ENCODE results near the gene C1R.

Gene C1R

DNA sequence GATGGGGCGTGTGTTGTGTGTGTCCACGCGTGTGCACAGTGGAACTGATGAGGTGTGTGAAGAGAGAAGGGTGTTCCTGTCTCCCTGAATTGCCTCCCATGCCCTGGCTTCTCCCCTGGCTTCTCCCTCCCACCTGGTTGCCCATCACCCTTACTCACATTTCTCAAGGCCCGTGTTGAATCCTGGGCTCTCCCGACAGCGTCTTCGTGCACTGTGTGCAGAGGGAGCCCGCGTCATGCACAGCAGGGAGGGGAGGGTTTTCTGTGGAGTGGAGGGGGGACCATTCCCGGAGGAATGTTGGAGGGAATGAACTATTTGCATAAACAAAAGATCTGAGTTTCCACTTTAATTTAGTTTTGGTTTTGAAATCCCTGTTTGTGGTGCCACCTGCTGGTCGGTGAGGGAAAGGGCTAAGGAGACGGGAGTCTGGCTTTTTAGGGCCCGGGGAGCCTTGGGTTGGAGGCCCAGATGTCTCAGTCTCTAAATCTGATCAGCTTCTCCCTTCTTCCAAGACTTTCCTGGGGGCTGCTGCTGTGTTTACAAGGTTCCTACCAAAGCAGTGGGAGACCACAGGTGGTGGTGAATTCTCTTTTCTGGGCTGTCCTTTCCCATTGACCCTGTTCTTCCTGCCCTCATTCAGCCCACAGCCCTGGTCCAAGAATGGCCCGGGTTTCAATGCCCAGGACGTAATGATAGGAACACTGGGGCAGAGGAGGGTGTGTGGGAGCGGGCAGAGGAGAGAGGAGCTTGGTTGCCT lies at the start of gene C1R:
TSS of gene C1R (minus strand) at position 217 of the 757 bp plus-strand sequence. CDS start at position 160, 57 bp downstream.
- peak; percentile 28 for DNase-seq

DNA sequence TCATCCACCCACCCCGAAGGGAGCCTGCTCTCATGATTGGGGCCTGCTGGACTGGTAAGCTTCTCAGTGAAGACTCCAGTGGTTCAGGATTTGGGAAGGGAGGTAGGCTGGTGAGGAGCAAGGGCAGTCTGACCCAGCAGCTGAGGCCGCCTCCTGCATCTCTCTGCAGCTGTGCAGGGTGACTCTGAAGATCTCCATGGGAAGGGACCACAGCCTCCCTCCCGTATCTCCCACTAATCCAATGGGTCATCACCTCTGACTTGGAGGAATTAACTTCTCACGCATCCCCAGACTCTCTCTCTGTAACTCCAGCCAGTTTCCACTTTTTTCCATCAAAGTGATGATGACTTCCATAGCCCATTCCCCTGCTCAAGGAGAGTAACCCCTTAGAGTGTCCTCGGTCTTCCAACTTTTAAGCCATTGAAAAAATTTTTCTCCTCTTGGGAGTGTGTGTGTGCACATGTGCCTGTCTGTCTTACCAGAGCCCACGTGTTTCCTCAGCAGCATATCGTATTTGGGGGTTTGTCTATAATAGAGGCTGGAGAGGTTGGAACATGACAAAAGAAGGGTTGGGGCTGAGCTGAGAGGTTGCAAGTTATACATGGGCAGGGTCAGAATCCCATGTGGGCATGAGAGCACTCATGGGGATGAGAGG lies 49.2 kb upstream of the C1R start:
- DNase-seq = no peak

DNA sequence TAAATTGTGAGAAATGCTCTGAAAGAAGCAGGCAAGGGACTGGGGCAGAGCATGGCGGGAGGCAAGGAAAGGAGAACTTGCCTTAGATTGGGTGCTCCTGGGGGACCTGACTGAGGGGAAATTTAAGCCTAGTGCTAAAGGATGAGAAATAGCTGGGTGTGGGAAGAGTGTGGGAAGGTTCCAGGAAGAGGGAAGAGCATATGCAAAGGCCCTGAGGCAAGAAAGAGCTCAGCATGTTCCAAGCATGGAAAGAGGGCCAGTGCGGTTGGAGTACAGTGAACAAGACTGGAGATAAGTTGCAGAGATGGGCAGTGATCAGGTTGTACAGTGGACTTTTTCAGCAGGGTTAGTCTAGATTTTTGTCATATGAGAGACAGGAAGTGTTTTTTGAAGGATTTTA lies 47.0 kb upstream of the C1R start:
- DNase-seq = no peak

DNA sequence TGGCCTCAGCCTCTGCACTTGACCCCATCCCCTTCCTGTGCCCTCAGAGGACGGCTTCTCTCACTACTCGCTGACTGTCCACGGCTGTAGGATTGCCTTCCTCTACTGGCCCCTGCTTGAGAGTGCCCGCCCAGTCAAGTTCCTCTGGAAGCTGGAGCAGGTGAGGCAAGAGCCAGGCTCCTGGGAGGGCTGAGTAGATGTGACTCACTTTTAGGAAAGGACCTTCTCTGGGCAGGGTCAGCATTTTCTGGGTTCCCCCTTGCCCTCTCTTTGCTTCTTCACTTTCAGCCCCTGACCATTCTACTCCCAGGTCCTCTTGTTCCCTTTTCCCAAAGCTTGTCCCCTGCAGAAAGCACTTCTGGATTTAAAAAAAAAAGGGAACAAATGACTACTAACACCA lies 45.7 kb upstream of the C1R start:
- DNase-seq = no peak

- DNase-seq = no peak
These were observed 44.4 kb upstream of the C1R start for GRCh38 chr12:7136676-7137075.

DNA sequence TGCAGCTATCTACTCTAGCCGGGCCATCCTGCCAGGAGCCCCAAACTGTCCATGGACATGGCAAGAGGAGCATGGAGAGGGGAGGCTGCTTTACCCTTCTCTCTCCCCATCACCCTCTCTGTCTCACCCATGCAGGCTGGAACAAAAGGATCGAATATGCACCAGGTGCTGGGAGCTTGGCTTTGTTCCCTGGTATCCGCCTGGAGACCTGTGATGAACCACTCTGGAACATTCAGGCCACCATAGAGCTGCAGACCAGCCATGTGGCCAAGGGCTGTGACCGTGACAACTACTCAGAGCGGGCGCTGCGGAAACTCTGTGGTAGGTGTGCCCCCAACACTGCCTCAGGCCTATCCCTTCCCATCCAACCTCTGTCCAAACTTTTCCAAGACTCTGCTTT lies 43.8 kb upstream of the C1R start:
- DNase-seq = no peak

DNA sequence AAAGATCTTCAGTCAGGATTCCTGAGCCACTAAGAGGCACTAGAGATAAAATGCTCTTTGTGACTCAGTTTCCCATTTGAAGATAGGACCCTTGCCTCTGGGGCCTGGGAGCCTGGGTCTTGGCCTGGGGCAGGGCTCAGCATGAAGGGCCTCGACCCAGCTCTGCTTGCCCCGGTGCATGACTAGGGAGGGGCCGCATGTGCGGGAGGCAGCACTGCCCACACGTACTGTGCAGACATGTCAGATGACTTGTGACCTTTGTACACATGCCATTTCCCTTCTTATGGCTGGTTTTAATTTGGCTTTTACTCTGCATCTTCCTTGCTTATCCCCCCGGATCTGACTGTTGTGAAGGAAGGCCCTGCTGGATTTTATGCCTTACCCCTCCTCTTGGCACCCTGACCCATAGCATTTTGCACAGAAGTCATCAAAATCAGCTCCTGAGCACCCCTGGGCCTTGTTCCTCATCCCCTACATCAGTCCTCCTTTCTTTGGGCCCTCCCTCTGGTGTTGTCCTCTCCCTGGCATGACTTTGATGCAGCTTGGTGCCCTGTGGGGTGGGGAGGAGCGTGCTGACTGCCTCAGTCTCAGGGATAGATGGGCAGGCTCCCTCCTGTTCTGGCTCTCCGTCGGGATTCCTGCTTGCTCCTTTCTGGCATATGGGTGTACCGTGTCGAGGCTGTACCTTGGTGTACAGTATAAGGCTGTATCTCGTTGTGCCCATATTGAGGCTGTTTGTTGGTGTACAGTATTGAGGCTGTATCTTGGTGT lies 42.3 kb upstream of the C1R start:
- no peak for DNase-seq

- DNase-seq = no peak
These were observed 39.2 kb upstream of the C1R start for GRCh38 chr12:7131502-7131866.

GRCh38 chr12:7130701-7131501 lies 38.7 kb upstream of the C1R start:
- peak; percentile 25 for DNase-seq

- peak; percentile 90 for DNase-seq
These were observed 37.8 kb upstream of the C1R start, which contains the start of gene CLSTN3 for GRCh38 chr12:7129872-7130691. Gene CLSTN3, plus strand, starts transcription at chr12:7130371. Its CDS starts 278 bp downstream, at chr12:7130649.

DNA sequence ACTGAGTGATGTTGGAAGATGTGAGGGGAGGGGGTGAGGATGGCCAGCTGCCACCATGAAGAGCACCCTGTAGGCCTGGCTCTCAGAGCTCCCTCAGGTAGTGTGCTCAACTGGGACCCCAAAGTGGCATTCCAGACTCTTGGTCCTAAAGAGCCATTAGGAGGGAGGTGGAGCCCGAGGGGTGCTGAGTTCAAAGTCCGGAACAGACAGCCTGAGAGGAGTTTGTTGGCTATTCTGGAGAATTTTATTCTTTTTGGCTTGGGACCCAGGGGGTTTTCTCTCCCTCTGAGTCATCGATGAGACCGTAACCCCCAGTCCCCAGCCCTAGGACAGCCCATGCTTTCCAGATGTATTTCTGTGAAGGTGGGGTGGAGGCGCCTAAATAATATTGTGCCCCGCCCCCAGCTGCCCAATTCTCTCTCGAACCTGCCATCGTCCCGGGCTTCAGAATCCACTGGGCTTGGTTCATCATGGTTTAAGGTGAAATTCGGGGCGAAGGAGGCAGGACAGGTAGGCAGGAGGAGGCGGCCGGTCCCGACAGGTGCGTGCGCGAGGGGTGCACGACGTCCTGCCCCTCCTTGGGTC lies 37.1 kb upstream of the C1R start:
- DNase-seq = no peak

- DNase-seq = no peak
These were observed 36.5 kb upstream of the C1R start, which contains the start of gene RBP5 for GRCh38 chr12:7128681-7129286. Gene RBP5, minus strand, starts transcription at chr12:7128889. Its CDS starts 114 bp downstream, at chr12:7128775.

- no peak for DNase-seq
These were observed 35.8 kb upstream of the C1R start for GRCh38 chr12:7127916-7128626.

- no peak for DNase-seq
These were observed 33.5 kb upstream of the C1R start for GRCh38 chr12:7125632-7126227.

- DNase-seq = no peak
These were observed 31.7 kb upstream of the C1R start for GRCh38 chr12:7123806-7124522.

DNA sequence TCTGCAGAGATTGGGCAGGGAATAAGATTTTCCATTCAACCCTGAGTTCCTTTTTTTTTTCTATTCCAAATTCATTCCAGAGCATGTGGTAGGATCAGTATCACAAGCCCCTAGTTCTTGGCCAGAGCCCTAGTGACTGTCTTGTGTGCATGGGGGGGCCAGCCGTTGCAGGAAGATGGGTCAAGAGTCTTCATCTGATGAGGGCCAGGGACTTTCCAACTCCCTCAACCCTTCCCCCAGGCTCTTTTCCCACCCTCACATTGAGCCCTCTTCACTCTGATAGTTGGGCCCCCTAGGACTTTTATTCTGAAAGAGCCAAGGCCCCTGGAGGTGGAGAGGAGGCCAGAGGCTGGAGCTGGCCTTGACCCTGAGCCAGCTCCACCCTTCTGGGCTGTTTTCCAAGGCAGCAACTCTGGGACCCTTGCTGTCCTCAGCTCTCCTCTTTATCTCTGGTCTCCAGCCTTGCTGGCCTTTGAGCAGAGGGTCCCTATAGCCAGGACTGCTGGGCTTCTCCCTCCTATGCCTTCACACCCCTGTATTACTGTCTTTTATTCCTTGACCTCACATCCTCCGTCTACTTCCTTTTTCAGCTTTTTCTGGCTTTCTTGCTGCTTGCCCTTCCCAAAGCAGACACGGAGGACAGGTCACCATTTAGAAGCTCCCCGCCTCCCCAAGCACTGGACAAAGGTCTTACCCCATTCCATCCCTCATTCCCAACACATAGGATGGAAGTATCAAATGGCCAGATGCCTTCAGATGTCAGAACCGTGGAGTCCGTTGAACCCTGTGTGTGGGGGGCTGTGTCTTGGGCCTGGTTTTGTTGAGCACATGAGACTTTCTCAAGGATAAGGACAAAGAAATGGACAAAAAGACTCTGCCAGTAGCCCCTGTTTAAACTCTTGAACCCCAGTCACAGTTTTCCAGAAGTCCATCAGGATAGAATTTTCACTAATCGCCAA lies 30.8 kb upstream of the C1R start:
- no peak for DNase-seq

DNA sequence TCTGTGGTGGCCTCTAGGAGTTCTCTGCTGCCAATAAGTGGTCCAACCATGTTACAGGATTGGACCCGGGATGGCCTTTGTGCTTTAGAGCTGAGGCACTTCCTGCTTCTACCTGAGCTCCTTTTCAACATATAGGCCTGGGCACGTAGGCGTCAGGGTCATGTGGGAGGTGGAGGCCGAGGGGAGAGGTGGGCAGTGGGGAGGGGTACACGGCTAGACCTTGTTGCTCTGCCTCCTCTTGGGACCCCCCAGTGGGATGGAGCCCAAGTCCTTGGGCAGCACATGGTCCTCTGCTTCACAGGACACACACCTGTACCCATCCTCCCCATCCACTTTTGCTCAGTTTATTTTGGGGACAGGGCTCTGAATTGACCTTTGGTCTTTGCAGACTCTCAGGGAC lies 29.1 kb upstream of the C1R start:
- DNase-seq = no peak

- DNase-seq = no peak
These were observed 27.9 kb upstream of the C1R start for GRCh38 chr12:7120166-7120565.

All from NCI-H774 (cell line).